ENCODE data around the gene C22orf39.

DNA sequence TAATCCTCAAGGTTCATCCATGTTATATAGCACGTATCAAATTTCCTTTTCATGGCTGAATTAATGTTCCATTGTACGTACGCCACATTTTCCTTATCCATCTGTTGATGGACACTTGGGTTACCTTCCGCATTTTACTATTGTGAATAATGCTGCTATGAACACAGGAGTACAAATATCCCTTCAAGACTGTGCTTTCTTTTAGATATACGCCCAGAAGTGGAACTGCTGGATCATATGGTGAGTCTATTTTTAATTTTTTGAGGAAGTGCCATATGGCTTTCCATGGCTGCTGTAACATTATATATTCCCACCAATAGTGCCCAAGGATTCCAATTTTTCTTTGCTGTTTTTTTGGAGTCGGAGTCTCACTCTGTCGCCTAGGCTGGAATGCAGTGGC is 9.2 kb downstream of the C22orf39 start:
- TF ChIP-seq POLR2A (IDR thresholded peaks at IDR 0.05; ENCODE audit: low read depth, low read length) (no peak), POLR2AphosphoS5 (IDR thresholded peaks at IDR 0.05; ENCODE audit: low read depth, low read length) (no peak), TAF1 (IDR thresholded peaks at IDR 0.05; ENCODE audit: low read depth, low read length) (no peak)
